Mucosa of descending colon (tissue), 3 donors: ENCODE results near the gene COX4I1. TPM values are rescaled to one million over a fixed set of nuclear protein-coding genes. Genes with fewer than 3 reads are reported as not detected.
"Not testable (repeated sequence)": the region's sequence is repeated elsewhere in the genome, so short reads cannot be mapped to it uniquely, and the experiment has no call there.

ENCODE experiments used
- ATAC-seq: fragments of 200-7000 bp; cut with Tn5 transposase; one replicate; pipeline ENCODE4 v1.9.1; 2020; ENCODE audit warnings: mild to moderate bottlenecking, moderate library complexity
- DNase-seq, 3 donors: peaks; one replicate each; pipeline ENCODE4 v3.0.0-alpha.2; 2020
- H3K36me3 ChIP-seq: fragments of 200-600 bp; one replicate; pipeline ENCODE4 v1.8.0; 2021; ENCODE audit warnings: low read depth, mild to moderate bottlenecking
- H3K4me1 ChIP-seq: fragments of 200-600 bp; one replicate; pipeline ENCODE4 v1.8.0; 2021; ENCODE audit warnings: low read depth, mild to moderate bottlenecking
- H3K4me3 ChIP-seq: fragments of 200-600 bp; one replicate; pipeline ENCODE4 v1.8.0; 2021; ENCODE audit warnings: mild to moderate bottlenecking
- H3K9me3 ChIP-seq: fragments of 200-600 bp; one replicate; pipeline ENCODE4 v1.8.0; 2021; ENCODE audit warnings: mild to moderate bottlenecking
- CTCF ChIP-seq: fragments of 200-600 bp; IDR thresholded peaks from one replicate; pipeline ENCODE4 v1.8.0; 2022; ENCODE audit warnings: antibody characterized with exemption, mild to moderate bottlenecking
- intact Hi-C, 2 donors: fragments of 100-400 bp; cut with DNase I in 1 of 2; cut with micrococcal nuclease in 1 of 2; formaldehyde crosslinking; loops; one replicate each; pipeline versions ENCODE4 v1.11.0 to v1.11.1; 2022; cut with DNase I, micrococcal nuclease
- total RNA-seq, 3 donors: library from RNA; stranded (reverse); fragmentation: NEBNext Ultra II Directional in 2 of 3; extraction: Animal tissue kit (Norgen Biotek cat#: 25700) in 2 of 3; gene quantifications; one replicate each; pipeline versions ENCODE4 v1.2.1 to v1.2.4, GENCODE V29; 2021 to 2023
- donor health status: DM: no; HTN: no; CAD: no; lungs with moderate emphysema.
- donor health status: DM: no; HTN: no; CAD: no.
- donor health status: DM: no; HTN: yes; CAD: no.

COX4I1 gene
- total RNA-seq, 3 donors from 2014 or later: 793 to 1,140 (median 1,020) TPM

- ATAC-seq: no peak
- no peaks in the 10 kb centered on the region for H3K9me3 ChIP-seq
- no peaks in the 10 kb centered on the region for H3K36me3 ChIP-seq
- H3K4me3 ChIP-seq: no peak overlapping the region
- no peaks in the 10 kb centered on the region for H3K4me1 ChIP-seq
- TF ChIP-seq CTCF: no peak
- DNase-seq: no peak
- intact Hi-C loops: no loop called here
Measured at GRCh38 chr16:85834741-85835140, 35.2 kb downstream of the COX4I1 start.

- intact Hi-C loops: no loop called here
- H3K36me3 ChIP-seq: no peaks in the 10 kb centered on the region
- no peaks in the 10 kb centered on the region for H3K4me1 ChIP-seq
- TF ChIP-seq CTCF: no peak
- no peak for ATAC-seq
- no peak for DNase-seq
- H3K9me3 ChIP-seq: no peaks in the 10 kb centered on the region
- H3K4me3 ChIP-seq: no peak overlapping the region
Measured at GRCh38 chr16:85835227-85835751, 35.8 kb downstream of the COX4I1 start.

- Histone ChIP-seq H3K4me1 (no peaks in the 10 kb centered on the region), H3K4me3 (no peak overlapping the region), H3K36me3 (no peaks in the 10 kb centered on the region), H3K9me3 (no peaks in the 10 kb centered on the region)
- DNase-seq (no peak), ATAC-seq (no peak)
- TF ChIP-seq CTCF: no peak
- intact Hi-C loops: no loop called here
Measured at GRCh38 chr16:85835956-85836705, 36.6 kb downstream of the COX4I1 start.

- ATAC-seq: no peak
- no peak for DNase-seq
- TF ChIP-seq CTCF: no peak
- Histone ChIP-seq H3K36me3 (no peaks in the 10 kb centered on the region), H3K4me3 (no peak overlapping the region), H3K9me3 (no peaks in the 10 kb centered on the region), H3K4me1 (no peaks in the 10 kb centered on the region)
- intact Hi-C loops: no loop called here
Measured at GRCh38 chr16:85836706-85837582, 37.4 kb downstream of the COX4I1 start.

- H3K4me3 ChIP-seq, H3K36me3 ChIP-seq, ATAC-seq, H3K9me3 ChIP-seq, intact Hi-C loops, DNase-seq, H3K4me1 ChIP-seq: not testable (repeated sequence)
Measured at GRCh38 chr16:85837654-85838053, 38.2 kb downstream of the COX4I1 start.

- ATAC-seq: no peak
- H3K4me3 ChIP-seq: no peak overlapping the region
- intact Hi-C loops: no loop called here
- TF ChIP-seq CTCF: no peak
- DNase-seq: no peak
- no peaks in the 10 kb centered on the region for H3K36me3 ChIP-seq
- no peaks in the 10 kb centered on the region for H3K9me3 ChIP-seq
- no peaks in the 10 kb centered on the region for H3K4me1 ChIP-seq
Measured at GRCh38 chr16:85838381-85838780, 38.9 kb downstream of the COX4I1 start.
